Ovary (tissue), 3 donors: Measurements from ENCODE around the gene SASH3.

Experiments
- CTCF ChIP-seq, 3 donors: fragments of 450-650 bp in 2 of 3; fragments of 200-600 bp in 1 of 3; IDR thresholded peaks; one replicate each; pipeline versions ENCODE4 v1.5.1 to v1.8.0; 2016 to 2022; ENCODE audit warnings: antibody characterized with exemption in 3 of 3, mild to moderate bottlenecking in 1 of 3
- EP300 ChIP-seq: sonication (generic); formaldehyde crosslinking; IDR thresholded peaks from one replicate; pipeline ENCODE4 v1.6.1; 2017; ENCODE audit warnings: antibody characterized with exemption
- POLR2A ChIP-seq: fragments of 450-650 bp; IDR thresholded peaks from one replicate; pipeline ENCODE4 v1.6.1; 2017; ENCODE audit warnings: antibody characterized with exemption, mild to moderate bottlenecking, moderate library complexity
- donor health status: DM: no; HTN: no; CAD: no.

- no peak for TF ChIP-seq CTCF (IDR thresholded peaks at IDR 0.05)
- no peak for TF ChIP-seq POLR2A
- no peak for TF ChIP-seq EP300
Measured at GRCh38 chrX:129769467-129770154, 10.1 kb upstream of the SASH3 start.
